IPS-18a (cell line): Measurements from ENCODE around the gene GRP.
A peak's percentile ranks its signal among the peaks of the same experiment; 100 is the strongest.

ENCODE experiments used
- H3K27ac ChIP-seq: one replicate; pipeline ENCODE4 v1.5.1; 2013; ENCODE audit warnings: low read length
- H3K27me3 ChIP-seq: one replicate; pipeline ENCODE4 v1.6.1; 2013; ENCODE audit warnings: mild to moderate bottlenecking, low read length; ENCODE audit not compliant: control insufficient read depth, insufficient read depth
- H3K36me3 ChIP-seq: one replicate; pipeline ENCODE4 v1.6.1; 2013; ENCODE audit warnings: low read depth, low read length; ENCODE audit not compliant: control insufficient read depth
- H3K4me1 ChIP-seq: one replicate; pipeline ENCODE4 v1.6.1; 2013; ENCODE audit warnings: low read depth, low read length; ENCODE audit not compliant: control insufficient read depth
- H3K4me3 ChIP-seq: one replicate; pipeline ENCODE4 v1.5.1; 2013; ENCODE audit warnings: low read length
- H3K9ac ChIP-seq: one replicate; pipeline ENCODE4 v1.6.1; 2013; ENCODE audit warnings: mild to moderate bottlenecking, low read length, moderate library complexity
- H3K9me3 ChIP-seq: one replicate; pipeline ENCODE4 v1.6.1; 2013; ENCODE audit warnings: low read depth, low read length; ENCODE audit not compliant: control insufficient read depth

Gene GRP

DNA sequence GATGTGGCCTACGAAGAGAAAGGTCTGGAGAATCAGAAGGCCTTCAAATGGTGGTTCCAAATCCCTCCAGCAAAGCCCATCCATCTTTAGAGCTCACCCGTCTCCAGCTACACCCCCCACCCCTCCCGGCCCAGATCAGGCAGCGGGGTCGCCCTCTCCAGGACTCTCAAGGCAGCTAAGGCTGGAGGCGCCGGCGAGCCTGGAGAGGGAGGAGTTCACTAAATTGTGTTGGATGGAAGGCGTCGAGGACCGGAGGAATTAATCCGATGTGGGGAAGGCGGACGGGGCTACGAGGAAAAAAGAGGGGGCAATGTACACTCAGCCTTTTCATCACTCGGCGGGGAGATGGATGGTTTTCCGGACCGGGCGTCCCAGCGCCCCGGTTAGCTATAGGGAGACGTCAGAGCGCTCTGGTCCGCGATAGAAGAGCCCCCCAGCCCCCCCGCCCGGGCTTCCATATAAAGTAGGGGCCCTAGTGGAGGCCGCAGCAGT lies at the start of gene GRP:
GRP (plus strand) TSS at position 487 of the 492 bp plus-strand sequence. CDS start 108 bp downstream, outside the sequence.
- Histone ChIP-seq H3K27ac (no peak within 1 kb of the TSS), H3K9me3 (no peaks in the 10 kb centered on the region), H3K27me3 (peaks cover 85% of the 10 kb centered on the region), H3K4me3 (peak within 1 kb of the TSS; percentile 67), H3K36me3 (no peaks in the 10 kb centered on the region), H3K4me1 (peaks cover 12% of the 10 kb centered on the region), H3K9ac (no peak within 1 kb of the TSS)

DNA sequence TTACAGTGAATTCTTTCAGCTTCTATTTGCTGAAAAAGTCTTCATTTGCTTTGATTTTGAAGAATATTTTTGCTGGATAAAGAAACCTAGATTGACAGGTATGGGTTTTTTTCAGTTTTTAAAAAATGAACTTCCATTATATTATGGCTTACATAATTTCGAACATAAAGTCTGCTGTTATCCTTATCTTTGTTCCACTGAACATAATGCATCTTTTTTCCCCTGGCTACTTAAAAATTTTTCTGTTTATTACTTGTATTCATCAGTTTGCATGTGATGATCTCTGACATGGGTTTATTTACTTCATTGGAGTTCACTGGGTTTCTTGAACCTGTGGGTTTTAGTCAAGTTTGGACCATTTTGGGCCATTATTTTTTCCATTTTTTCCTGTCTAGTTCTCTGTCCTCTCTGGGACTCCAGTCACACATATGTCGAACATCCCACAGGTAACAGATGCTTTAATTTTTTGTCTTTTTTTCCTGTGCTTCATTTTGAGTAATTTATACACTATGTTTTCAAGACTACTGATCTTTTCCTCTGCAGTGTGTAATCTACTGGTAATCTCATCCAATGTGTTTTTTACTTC lies 47.2 kb upstream of the GRP start:
- H3K4me1 ChIP-seq = no peaks in the 10 kb centered on the region
- H3K36me3 ChIP-seq = no peaks in the 10 kb centered on the region
- no peak overlapping the region for H3K4me3 ChIP-seq
- H3K27me3 ChIP-seq = no peaks in the 10 kb centered on the region
- no peak overlapping the region for H3K9ac ChIP-seq
- H3K27ac ChIP-seq = no peak overlapping the region
- H3K9me3 ChIP-seq = peaks cover 18% of the 10 kb centered on the region

DNA sequence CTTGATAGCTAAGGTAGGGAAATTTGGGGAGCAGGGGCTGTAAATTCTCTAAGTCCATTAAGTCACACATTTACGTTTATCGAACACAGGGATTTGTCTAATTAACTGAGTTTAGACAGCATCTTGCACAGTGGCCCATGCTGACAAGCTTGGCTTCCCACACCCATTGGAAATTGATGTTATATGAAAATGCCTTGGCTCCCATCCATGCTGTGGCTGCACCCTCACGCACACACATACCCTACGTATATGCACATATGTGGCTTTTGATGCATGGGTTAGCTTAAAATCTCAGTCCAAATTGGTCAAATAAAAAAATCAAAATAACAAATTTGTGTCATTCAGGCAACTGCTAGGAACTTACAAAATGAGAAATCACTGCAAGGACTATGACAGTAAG lies 42.5 kb upstream of the GRP start:
- no peak overlapping the region for H3K27ac ChIP-seq
- H3K36me3 ChIP-seq = no peaks in the 10 kb centered on the region
- H3K27me3 ChIP-seq = no peaks in the 10 kb centered on the region
- H3K9me3 ChIP-seq = peaks cover 10% of the 10 kb centered on the region
- no peak overlapping the region for H3K9ac ChIP-seq
- H3K4me1 ChIP-seq = no peaks in the 10 kb centered on the region
- H3K4me3 ChIP-seq = no peak overlapping the region

DNA sequence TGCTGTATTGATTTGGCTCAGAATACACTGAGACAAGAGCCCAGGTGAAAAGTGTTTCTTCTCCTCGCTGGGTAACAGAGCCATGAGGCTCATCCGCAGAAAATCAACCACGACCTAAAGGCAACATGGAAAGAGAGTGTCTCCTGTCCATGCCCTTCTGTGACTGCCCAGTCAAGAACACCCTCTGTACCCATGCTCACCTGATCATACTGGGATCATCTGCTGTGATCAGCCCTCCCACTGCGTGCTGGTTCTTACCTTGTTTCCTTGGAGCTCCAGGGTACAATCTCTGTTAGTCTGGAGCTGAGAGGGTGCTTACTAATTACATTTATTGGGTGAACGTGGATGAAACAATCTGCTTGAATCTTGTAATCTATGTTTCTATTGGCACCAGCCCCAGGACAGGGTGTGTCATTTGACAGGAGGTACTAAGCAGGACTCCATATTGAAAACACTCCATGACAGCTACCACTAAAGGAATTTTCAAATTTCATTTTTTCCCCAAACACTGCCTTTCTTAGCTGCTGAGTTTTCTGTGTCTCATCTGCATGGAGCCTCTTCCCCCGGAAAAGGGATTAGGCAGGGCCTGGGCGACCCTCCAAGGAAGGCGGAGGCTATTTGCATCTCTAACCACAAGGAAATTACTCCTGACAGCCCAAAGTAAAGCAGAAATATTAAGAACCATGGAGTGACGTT lies 39.7 kb upstream of the GRP start:
- Histone ChIP-seq H3K4me3 (no peak overlapping the region), H3K4me1 (no peaks in the 10 kb centered on the region), H3K9ac (no peak overlapping the region), H3K27me3 (no peaks in the 10 kb centered on the region), H3K9me3 (no peaks in the 10 kb centered on the region), H3K36me3 (no peaks in the 10 kb centered on the region), H3K27ac (no peak overlapping the region)

DNA sequence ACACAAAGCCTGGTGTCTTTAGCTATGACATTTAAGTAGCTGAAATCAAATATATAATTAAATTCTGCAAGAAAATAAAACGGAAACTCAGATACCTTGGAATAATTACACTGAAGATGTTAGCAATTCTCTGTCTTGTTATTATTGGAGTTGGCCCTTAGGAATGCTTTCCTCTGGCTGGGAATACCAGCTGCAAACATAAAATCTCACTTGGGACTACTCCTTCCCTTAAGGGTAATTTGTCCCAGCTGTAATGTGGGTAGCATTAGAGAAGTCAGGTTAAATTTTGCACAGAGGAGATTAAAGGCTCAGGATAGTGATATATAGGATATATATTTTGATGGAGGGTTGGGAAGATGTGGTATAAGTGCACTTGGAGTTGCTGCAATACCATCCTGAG lies 37.3 kb upstream of the GRP start:
- no peak overlapping the region for H3K9ac ChIP-seq
- H3K9me3 ChIP-seq = no peaks in the 10 kb centered on the region
- H3K27me3 ChIP-seq = no peaks in the 10 kb centered on the region
- no peak overlapping the region for H3K27ac ChIP-seq
- H3K4me3 ChIP-seq = no peak overlapping the region
- H3K36me3 ChIP-seq = no peaks in the 10 kb centered on the region
- no peaks in the 10 kb centered on the region for H3K4me1 ChIP-seq

DNA sequence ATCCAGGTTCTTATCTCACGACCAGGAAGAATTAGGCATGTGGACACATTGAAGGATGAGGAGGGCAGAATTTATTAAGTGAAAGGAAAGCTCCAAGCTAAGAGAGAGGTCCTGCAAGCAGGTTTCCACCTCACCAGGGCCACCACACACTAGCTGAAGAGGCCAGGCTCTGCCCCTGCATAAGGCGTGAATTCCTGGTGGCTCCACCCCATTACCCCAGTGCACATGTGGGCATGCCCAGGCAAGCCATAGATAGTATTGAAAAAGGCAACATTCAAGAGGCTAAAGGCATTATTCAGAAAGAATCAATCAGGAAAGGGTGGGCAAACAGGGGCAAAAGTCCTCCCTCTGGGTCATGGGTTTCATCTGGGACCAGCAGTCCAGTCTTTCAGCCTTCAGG lies 30.9 kb upstream of the GRP start:
- Histone ChIP-seq H3K27ac (no peak overlapping the region), H3K9ac (no peak overlapping the region), H3K27me3 (no peaks in the 10 kb centered on the region), H3K4me3 (no peak overlapping the region), H3K36me3 (no peaks in the 10 kb centered on the region), H3K4me1 (no peaks in the 10 kb centered on the region), H3K9me3 (no peaks in the 10 kb centered on the region)

DNA sequence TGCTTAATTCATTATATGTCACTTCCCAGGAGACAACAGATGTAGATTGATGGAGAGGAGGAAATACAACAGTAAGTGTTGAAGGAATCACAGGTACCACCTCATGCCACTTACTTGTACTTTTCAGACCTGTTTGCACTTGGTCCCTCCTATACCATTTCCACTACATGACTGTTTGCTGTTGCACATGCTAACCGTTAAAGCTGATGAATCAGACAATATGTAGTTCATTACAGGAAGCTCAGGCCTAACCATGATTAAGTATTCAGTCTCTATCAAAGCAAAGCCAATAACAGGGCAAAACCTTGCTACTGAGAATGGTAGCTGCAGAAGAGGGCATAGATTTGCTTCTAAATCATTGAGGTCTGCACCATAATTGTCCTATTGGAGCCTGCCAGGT lies 30.2 kb upstream of the GRP start:
- Histone ChIP-seq H3K27me3 (no peaks in the 10 kb centered on the region), H3K9me3 (no peaks in the 10 kb centered on the region), H3K4me3 (no peak overlapping the region), H3K36me3 (no peaks in the 10 kb centered on the region), H3K4me1 (no peaks in the 10 kb centered on the region), H3K27ac (no peak overlapping the region), H3K9ac (no peak overlapping the region)

DNA sequence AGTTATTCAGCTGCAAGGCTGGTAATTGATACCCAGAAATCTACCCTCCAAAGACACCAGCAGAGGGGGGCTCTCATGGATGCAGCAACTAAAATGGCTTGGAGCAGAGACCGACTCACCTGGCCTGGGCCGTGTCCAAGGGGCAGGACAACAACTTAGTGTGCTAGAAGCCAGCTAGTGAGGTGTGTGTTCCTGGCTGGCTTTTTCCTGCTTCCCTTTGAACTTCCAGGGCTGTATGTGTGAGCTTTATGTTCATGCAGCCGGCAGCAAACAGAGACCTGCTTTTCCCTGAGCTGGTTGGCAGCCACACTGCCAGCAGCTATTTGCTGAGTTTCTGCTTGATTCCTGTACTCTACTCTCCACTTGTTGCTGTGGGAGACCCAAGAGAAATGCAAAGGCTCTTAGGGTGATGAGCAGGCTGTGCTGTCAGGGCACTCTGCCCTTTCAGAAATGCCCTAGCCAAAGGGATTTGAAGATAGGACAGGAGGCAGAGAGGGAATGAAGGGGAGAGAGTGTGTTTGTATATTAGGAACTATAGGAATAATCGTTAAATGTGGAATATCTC lies 23.7 kb upstream of the GRP start:
- H3K27me3 ChIP-seq = no peaks in the 10 kb centered on the region

DNA sequence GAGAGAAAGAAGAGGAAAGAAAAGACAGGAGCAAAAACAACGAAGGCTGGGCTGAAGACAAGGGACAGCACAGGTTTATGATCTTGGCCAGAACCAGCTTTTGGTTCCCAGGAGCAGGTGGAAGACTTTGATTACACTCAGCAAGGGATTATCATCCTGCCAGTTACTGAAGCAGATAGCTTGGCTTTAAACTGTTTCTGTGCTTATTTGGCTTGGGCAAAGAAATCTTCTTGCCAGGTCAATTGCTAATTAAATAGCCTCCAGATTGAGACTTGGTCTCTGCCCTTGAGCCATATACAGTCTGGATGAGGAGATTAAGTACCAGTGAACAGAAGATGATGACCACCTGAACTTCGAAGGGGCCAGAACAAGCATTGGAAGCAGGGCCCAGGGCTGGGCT lies 22.3 kb upstream of the GRP start:
- H3K4me1 ChIP-seq = no peaks in the 10 kb centered on the region
- H3K27ac ChIP-seq = no peak overlapping the region
- H3K36me3 ChIP-seq = no peaks in the 10 kb centered on the region
- no peaks in the 10 kb centered on the region for H3K27me3 ChIP-seq
- no peaks in the 10 kb centered on the region for H3K9me3 ChIP-seq
- no peak overlapping the region for H3K9ac ChIP-seq
- H3K4me3 ChIP-seq = no peak overlapping the region

More for the DNA sequence above, 23.7 kb upstream of the GRP start:
- Histone ChIP-seq H3K9ac (no peak overlapping the region), H3K4me1 (no peaks in the 10 kb centered on the region), H3K4me3 (no peak overlapping the region), H3K36me3 (no peaks in the 10 kb centered on the region), H3K9me3 (no peaks in the 10 kb centered on the region), H3K27ac (no peak overlapping the region)

DNA sequence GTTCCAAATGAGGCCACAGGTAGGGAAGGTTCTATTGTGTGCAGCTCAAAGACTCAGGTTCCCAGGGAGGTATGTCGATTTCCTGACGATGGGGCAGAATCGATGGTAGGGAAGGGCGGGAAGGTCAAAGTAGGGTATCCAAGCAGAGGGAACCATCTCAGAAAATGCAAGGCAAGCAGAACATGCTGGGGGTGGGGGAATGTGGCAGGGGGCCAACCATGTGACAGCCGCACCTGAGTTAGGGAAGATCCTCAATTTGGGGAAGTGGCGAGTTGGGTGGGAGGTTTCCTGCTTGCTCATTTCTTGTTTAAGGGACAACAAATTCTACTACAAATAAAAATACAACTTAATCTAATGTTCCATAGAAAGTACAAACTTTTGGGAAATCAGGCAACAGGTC lies 21.7 kb upstream of the GRP start:
- Histone ChIP-seq H3K27me3 (no peaks in the 10 kb centered on the region), H3K9ac (no peak overlapping the region), H3K4me3 (no peak overlapping the region), H3K4me1 (no peaks in the 10 kb centered on the region), H3K36me3 (no peaks in the 10 kb centered on the region), H3K9me3 (no peaks in the 10 kb centered on the region), H3K27ac (no peak overlapping the region)

DNA sequence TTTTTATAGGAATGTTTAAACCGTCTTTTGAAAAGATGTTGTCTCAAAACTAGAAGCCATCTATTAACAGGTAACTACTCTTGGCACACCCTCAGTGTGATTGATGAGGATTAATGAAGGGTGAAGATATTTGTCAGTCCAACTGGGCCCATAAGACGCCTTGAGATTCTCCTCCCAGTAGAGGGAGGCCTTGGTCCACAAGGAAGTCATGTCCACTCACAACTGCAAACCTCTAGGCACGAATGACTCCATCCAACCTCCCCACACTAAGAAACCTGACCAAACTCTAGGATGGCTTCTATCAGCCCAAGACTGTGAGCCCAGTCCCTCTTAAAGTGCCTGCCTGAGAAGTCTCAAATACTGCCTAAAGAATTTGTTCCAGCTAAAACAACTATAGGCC lies 19.2 kb upstream of the GRP start:
- Histone ChIP-seq H3K4me1 (no peaks in the 10 kb centered on the region), H3K4me3 (no peak overlapping the region), H3K36me3 (no peaks in the 10 kb centered on the region), H3K9me3 (no peaks in the 10 kb centered on the region), H3K27me3 (no peaks in the 10 kb centered on the region), H3K27ac (no peak overlapping the region), H3K9ac (no peak overlapping the region)
